HFF-Myc (cell line): ENCODE results near the gene TMEM174.
"Not testable (repeated sequence)": the region's sequence is repeated elsewhere in the genome, so short reads cannot be mapped to it uniquely, and the experiment has no call there.

Experiments used
- DNase-seq: peaks from one replicate; pipeline ENCODE4 v3.0.0-alpha.2; 2011; ENCODE audit warnings: low read depth; ENCODE audit errors: extremely low read depth
- H3K4me3 ChIP-seq: replicated peaks from 2 replicates; pipeline ENCODE4 v1.5.1; 2011; ENCODE audit warnings: low read depth, mild to moderate bottlenecking, control low read depth, low read length
- TF ChIP-seq, protein P1 (sequence below): IDR thresholded peaks from 2 replicates; pipeline ENCODE4 v1.5.1; 2012; ENCODE audit warnings: mild to moderate bottlenecking, low read depth, low read length, control low read depth; ENCODE audit errors: missing control alignments

Gene TMEM174

DNA sequence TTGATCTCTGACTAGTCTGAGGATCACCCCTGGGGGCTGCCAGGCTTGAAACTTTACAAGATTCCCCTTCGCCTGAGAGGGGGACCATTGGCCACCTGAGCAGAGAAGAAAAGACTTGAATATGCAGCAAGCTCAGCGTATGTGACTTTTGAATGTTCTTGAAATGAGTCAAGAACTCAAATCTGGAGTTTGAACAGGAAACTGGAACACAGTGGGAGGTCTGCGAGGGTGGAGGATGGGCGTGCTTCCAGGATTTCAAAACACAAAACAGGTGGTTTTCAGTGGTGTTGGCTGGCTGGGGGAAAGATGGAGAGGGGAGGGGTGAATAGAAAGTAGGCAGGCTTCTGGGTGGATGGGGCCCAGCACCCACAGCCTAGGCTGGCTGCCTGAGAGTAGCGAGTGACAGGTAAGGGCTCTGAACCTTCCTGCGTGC is 40.6 kb downstream of the TMEM174 start:
- TF ChIP-seq, protein P1, sequence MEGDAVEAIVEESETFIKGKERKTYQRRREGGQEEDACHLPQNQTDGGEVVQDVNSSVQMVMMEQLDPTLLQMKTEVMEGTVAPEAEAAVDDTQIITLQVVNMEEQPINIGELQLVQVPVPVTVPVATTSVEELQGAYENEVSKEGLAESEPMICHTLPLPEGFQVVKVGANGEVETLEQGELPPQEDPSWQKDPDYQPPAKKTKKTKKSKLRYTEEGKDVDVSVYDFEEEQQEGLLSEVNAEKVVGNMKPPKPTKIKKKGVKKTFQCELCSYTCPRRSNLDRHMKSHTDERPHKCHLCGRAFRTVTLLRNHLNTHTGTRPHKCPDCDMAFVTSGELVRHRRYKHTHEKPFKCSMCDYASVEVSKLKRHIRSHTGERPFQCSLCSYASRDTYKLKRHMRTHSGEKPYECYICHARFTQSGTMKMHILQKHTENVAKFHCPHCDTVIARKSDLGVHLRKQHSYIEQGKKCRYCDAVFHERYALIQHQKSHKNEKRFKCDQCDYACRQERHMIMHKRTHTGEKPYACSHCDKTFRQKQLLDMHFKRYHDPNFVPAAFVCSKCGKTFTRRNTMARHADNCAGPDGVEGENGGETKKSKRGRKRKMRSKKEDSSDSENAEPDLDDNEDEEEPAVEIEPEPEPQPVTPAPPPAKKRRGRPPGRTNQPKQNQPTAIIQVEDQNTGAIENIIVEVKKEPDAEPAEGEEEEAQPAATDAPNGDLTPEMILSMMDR, result no peak
- DNase-seq, result peak; percentile 86
- H3K4me3 ChIP-seq, result no peak overlapping the region

DNA sequence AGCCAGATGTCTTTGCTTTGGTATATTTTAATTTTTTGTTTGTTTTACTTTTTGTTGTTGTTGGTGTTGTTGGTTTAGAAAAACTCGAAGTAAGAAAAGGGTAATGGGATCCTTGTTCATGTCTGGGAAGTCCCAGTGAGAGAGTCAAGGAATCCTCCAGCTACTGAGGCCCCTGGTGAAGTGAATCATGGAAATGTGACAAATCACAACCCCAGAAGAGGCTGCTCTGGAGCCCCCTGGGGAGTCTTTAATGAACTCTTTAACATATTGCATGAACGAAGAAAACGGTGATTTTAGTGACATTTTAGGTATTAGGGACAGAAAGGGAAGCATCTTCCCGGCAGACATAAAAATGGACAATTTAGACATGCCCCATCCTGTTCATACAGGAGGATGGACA is 41.3 kb downstream of the TMEM174 start:
- H3K4me3 ChIP-seq, result no peak overlapping the region
- no peak for DNase-seq
- TF ChIP-seq, protein P1, result no peak

DNA sequence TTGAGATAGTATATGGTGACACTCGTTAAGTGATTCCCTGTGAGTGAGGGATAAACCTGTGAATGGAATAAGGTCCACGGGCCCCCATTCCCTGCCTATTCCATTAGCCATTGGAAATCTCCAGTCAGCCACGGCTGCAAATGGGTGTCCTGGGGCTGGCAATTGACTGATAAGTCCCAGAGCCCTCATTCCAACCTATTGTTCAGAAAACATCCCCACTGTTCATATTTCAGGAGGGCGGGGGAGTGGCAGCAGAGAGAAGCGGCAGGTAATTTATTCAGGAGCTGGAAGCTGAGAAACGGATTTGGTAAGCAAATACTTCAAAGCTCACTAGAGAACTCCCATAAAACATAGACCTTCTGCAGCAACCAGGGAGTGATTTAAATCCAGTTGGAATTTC is 42.0 kb downstream of the TMEM174 start:
- DNase-seq, result no peak
- no peak overlapping the region for H3K4me3 ChIP-seq
- TF ChIP-seq, protein P1, result no peak

DNA sequence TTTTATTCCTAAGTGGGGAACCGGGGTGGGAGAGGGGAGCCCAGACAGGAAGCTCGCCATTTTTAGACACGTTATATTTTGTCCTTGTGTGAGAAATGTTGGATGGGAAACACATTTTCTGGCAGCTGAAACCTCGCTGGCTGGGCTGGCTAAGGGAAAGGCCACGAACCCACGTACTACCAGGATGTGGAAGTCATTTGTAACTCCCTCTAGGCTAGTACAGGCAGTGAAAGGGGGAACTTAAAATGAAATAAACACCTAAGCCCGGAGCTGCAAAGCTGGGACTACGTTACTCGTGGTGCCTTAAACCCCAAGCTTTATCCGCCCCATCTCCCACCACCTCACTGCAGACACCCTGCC is 42.5 kb downstream of the TMEM174 start:
- H3K4me3 ChIP-seq, result peak overlapping the region; percentile 45
- TF ChIP-seq, protein P1, result no peak
- no peak for DNase-seq

DNA sequence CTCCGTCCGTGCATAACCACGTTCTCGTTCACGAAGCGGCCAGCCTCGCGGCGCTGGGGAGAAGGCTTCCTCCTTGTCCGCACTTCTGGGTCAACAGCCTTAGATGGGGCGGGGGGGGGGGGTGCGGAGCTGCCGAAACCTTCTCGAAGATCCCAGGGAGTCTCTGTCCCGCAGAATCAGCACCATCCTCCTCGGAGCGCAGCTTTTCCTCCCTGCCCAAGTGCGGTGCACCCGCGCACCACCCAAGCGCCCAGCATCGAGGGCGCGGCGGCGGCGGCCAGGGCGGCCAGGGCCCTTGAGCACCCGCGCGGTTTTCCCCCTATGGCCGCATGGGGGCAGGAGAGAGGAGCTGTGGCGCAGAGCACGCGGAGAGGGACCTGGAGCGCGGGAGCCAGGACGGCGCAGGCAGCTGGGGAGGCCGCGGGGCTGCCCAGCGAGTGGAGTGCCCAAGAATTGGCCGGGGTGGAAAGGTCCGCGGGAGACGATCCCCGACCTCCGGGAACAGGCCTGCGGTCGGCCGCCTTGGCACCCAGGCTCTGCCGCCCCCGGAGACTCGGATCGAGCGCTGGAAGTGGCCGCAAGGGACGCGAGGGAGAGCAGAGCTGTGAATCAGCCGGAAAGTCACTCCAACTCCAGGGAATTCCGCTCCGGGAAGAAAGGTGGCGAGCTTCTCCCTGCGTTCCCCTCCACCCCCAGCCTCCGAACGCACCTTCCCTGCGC is 43.1 kb downstream of the TMEM174 start:
- peak; percentile 68 for DNase-seq
- H3K4me3 ChIP-seq, result peak overlapping the region; percentile 45
- TF ChIP-seq, protein P1, result peak; percentile 71

DNA sequence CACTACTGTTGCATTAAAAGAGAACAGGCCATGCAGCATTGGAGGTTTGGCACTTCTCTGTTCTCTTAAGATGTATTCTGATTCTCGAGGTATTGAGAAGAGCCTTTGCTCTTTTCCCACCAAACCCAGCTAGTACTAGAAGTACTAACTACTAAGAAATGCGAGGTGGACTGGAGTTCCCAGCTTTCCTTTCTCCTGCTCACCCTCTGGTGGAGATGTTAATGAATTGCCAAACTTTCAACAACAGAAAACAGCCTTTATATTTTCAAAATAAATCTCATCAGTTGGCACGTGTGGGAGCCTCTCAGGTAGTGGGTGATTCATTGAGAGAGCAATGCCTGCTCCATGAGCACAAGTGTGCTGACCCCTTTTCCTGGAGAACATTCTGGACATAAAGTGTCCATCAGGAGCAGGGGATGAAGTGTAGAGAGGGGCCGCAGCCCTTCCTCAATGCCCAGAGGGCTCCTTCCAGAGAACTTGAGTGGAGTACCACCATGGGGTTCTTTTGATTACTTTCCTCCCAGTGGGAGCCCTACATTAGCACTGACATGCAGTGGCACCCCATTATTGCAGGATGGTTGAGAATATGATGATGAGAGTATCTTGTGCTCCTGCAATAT is 45.7 kb downstream of the TMEM174 start:
- H3K4me3 ChIP-seq, result no peak overlapping the region
- TF ChIP-seq, protein P1, result peak; percentile 42
- DNase-seq, result no peak

DNA sequence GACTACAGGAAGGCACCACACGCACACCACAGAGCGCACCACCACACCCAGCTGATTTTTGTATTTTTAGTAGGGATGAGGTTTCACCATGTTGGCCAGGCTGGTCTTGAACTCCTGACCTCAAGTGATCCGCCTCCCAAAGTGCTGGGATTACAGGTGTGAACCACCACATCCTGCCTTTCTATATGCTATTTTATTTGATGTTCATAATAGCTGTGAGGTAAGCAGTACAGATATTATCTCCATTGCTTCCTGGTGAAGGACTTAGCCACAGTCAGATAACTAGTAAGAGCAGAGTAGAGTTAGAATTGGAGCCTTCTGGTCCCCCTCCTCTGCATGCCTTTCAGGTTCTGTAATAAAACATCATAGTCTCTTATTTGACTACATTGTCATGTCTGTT is 46.3 kb downstream of the TMEM174 start:
- not testable (repeated sequence) for H3K4me3 ChIP-seq, DNase-seq
